Adrenal gland (tissue), 5 donors: ENCODE results near the gene DHRS4.
"Not testable (repeated sequence)": the region's sequence is repeated elsewhere in the genome, so short reads cannot be mapped to it uniquely, and the experiment has no call there.

Experiments
- POLR2A ChIP-seq, 2 donors: fragments of 450-650 bp; IDR thresholded peaks; one replicate each; pipeline ENCODE4 v1.6.1; 2017; ENCODE audit warnings: antibody characterized with exemption in 2 of 2, mild to moderate bottlenecking in 2 of 2, moderate library complexity in 1 of 2
- TF ChIP-seq, protein P1 (sequence below), 6 experiments: fragments of 450-650 bp in 4 of 6; fragments of 200-600 bp in 2 of 6; sonication (generic) in 1 of 6; IDR thresholded peaks; 1 replicate in 5 of 6; 2 replicates in 1 of 6; pipeline versions ENCODE4 v1.5.1 to v1.8.0; 2016 to 2021; ENCODE audit warnings: antibody characterized with exemption in 6 of 6, mild to moderate bottlenecking in 2 of 6, moderate library complexity in 1 of 6
- donor health status: DM: no; HTN: no; CAD: no.

DNA sequence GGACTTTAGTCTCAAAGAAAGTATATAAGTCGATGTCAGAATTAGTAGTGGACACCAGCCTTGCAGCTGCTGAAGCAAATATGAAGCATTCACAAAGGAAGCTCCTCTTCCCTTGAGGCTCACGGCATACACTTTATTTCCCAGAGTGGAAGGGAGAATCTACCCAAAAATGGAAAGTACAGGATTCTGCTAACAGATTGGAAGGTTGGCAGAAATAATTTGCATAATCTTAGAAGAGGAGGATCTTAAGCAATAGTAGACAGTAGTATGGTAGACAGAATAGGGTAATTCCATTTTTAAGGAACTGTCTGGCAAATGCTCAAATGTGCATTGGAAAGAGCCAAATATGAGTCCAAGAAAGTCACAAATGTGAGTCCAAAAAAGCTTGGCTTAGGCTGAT is 2.2 kb downstream of the DHRS4 start:
- TF ChIP-seq, protein P1, sequence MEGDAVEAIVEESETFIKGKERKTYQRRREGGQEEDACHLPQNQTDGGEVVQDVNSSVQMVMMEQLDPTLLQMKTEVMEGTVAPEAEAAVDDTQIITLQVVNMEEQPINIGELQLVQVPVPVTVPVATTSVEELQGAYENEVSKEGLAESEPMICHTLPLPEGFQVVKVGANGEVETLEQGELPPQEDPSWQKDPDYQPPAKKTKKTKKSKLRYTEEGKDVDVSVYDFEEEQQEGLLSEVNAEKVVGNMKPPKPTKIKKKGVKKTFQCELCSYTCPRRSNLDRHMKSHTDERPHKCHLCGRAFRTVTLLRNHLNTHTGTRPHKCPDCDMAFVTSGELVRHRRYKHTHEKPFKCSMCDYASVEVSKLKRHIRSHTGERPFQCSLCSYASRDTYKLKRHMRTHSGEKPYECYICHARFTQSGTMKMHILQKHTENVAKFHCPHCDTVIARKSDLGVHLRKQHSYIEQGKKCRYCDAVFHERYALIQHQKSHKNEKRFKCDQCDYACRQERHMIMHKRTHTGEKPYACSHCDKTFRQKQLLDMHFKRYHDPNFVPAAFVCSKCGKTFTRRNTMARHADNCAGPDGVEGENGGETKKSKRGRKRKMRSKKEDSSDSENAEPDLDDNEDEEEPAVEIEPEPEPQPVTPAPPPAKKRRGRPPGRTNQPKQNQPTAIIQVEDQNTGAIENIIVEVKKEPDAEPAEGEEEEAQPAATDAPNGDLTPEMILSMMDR (IDR thresholded peaks at IDR 0.05), result not testable (repeated sequence)
- not testable (repeated sequence) for TF ChIP-seq POLR2A (IDR thresholded peaks at IDR 0.05)
